ENCODE results near the gene NFIB.

The NFIB gene

DNA sequence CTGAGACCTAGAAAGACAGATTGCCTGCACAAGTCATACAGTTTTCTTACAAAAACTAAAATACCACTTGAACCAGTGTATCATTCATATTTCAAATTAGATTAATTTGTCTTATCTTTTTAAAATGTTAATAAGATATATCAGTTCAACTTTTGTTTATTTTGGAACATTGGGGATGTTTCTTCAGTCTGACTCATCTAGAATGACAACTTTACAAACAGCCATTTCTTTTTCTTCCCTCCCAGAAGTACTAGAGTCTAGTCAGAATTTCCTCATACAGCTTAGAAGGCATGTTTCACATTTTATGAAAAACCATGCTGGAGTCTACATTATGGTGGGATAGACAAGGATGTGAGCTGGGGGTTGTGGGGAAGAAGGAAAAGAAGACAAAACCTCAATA lies 262.5 kb downstream of the NFIB start:
- no peak for DNase-seq (ENCODE audit: low read depth in 4 of 4, low spot score in 1 of 4)

DNA sequence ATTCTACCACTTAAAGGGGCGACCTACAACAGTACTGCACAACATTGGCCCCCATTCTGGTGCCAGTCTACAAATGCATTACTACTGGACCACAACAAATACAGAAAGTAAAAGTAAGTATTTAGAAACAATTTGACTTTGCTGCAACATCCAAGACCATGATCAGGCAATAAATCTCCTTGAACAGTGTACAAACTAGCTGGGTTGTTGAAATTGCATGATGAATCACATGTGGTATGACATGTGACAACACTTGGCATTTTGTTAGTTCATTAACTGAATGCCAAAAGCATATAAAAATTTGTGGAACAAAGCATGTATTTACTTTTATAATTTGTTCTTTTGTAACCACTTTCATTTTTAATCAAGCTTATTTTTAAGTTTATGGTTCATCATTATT lies 270.5 kb downstream of the NFIB start:
- no peak for DNase-seq (ENCODE audit: low read depth in 4 of 4, low spot score in 1 of 4)

DNA sequence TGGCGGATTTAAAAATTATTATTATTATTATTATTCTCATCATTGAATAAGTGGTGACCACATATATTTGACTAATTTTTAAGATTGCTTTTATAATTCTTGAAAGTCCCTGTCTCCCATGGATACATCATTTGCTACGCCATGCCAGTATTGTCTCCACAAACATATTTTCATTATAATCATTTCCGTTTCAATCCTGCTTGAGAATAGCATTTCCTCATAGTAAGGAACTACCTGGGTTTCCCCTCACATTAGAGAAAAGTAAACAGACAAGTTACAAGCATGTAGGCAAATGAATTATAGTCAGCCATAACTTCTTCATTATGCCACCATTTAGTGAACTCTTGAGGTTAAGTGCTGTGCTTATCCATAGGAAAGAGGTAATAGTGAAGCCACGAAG lies 276.6 kb downstream of the NFIB start:
- DNase-seq (ENCODE audit: low read depth in 4 of 4, low spot score in 1 of 4) = no peak

DNA sequence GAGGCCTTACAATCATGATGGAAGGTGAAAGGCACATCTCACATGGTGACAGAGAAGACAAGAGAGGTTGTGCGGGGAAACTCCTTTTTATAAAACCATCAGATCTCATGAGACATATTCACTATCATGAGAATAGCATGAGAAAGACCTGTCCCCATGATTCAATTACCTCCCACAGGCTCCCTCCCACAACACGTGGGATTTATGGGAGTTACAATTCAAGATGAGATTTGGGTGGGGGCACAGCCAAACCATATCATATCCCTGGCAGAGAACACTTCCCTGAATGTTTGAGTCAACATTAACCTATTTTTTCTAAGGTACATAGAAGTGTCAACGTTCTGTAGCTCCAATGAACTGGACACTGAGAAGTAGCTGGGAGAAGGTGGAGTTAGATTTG lies 280.9 kb downstream of the NFIB start:
- DNase-seq (ENCODE audit: low read depth in 4 of 4, low spot score in 1 of 4) = no peak
